ENCODE measurements around the gene CNNM3. TPM values are rescaled to one million over a fixed set of nuclear protein-coding genes. Genes with fewer than 3 reads are reported as not detected.

The CNNM3 gene
- total and polyA plus RNA-seq, 12 donors: 6.7 to 42.4 (median 15.8) TPM

DNA sequence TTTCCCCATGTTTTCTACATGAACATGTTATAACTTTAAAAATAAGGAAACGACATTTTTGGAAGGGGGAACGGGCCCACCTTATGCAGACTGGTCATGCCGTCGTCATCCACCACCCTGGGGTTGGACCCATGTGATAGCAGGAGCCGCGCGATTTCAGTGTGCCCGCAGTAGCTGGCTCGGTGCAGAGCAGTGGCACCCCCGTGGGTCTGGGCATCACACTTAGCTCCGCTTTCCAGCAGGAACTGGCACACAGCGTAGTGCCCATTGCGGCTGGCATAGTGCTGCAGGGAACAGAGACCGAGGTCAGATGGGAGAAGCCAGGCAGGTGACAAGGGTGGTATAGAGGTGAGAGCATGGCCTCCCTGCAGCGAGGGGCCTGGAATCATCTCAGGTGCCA is 37.3 kb downstream of the CNNM3 start:
- TF ChIP-seq, protein P1, sequence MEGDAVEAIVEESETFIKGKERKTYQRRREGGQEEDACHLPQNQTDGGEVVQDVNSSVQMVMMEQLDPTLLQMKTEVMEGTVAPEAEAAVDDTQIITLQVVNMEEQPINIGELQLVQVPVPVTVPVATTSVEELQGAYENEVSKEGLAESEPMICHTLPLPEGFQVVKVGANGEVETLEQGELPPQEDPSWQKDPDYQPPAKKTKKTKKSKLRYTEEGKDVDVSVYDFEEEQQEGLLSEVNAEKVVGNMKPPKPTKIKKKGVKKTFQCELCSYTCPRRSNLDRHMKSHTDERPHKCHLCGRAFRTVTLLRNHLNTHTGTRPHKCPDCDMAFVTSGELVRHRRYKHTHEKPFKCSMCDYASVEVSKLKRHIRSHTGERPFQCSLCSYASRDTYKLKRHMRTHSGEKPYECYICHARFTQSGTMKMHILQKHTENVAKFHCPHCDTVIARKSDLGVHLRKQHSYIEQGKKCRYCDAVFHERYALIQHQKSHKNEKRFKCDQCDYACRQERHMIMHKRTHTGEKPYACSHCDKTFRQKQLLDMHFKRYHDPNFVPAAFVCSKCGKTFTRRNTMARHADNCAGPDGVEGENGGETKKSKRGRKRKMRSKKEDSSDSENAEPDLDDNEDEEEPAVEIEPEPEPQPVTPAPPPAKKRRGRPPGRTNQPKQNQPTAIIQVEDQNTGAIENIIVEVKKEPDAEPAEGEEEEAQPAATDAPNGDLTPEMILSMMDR (IDR thresholded peaks at IDR 0.05): no peak
- TF ChIP-seq POLR2A (IDR thresholded peaks at IDR 0.05): no peak
- WGBS, 4 donors: 94 to 97% (median 95%) methylated on average over 12 to 15 of the region's 15 CpGs
- Histone ChIP-seq H3K27me3 (no peaks in the 10 kb centered on the region), H3K4me3 (no peak overlapping the region), H3K4me1 (replicated peaks in 1 of 2) (peaks cover 17% of the 10 kb centered on the region in 2 donors), H3K27ac (no peak overlapping the region), H3K9me3 (replicated peaks in 1 of 3) (no peaks in the 10 kb centered on the region), H3K36me3 (replicated peaks in 1 of 2) (peaks cover 0 to 40% of the 10 kb centered on the region in 2 donors)
- DNase-seq: no peak
- intact Hi-C loops (cut with DNase I): no loop called here

DNA sequence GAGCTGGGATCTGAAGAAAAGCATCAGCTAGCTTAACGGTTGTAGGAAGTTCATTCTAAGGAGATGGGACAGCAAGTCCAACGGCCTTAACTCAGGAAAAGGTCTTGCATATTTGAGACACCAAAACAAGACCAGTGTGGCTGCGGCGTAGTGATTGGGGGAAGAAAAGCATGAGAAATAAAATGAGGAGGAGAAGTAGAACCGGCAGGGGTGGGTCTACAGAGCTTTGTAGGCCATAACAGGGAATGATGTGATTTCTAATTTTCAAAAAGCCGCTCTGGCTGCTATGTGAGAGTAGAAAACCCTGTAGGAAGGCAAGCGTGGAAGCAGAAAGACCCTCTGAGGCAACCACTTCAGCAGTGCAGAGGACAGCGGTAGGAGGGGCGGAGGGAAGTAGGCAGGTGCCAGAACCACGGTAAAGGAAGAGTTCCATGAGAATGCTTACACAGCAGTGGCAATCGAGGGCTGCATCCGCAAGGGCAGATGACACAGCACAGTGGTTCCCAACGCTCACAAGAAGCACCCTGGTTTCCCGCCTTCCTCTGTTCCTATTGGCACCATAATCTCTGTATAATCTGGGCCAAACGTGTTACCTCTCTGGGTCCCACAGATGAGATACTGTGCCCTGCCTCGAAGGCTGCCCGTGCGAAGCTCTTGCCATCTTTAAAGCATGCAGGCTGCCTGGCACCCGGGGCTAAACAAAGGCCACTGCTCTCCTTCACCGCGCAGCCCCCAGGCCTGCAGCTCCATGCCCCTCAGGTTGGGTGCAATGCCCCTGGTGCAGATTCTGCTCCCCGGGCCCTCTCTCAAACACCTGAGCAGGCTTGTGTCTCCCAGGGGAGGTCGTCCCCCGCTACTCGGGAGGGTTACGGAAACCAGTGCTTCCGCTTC is 41.0 kb downstream of the CNNM3 start:
- Histone ChIP-seq H3K36me3 (replicated peaks in 1 of 2) (peaks cover 0 to 40% of the 10 kb centered on the region in 2 donors), H3K27me3 (no peaks in the 10 kb centered on the region), H3K27ac (peak overlapping the region; percentile 48 to 75 (median 68)), H3K9me3 (replicated peaks in 1 of 3) (no peaks in the 10 kb centered on the region), H3K4me1 (replicated peaks in 1 of 2) (peaks cover 12 to 33% of the 10 kb centered on the region in 2 donors), H3K4me3 (peak overlapping the region; percentile 28 to 81 (median 68))
- intact Hi-C loops (cut with DNase I): no loop called here
- TF ChIP-seq POLR2A (IDR thresholded peaks at IDR 0.05): no peak
- TF ChIP-seq, protein P1 (IDR thresholded peaks at IDR 0.05): peak in 1 of 6 experiments; percentile 3
- peak in 1 of 7 donors; percentile 42 for DNase-seq
- WGBS, 4 donors: 18 to 32% (median 21%) methylated on average over 15 to 27 of the region's 27 CpGs

DNA sequence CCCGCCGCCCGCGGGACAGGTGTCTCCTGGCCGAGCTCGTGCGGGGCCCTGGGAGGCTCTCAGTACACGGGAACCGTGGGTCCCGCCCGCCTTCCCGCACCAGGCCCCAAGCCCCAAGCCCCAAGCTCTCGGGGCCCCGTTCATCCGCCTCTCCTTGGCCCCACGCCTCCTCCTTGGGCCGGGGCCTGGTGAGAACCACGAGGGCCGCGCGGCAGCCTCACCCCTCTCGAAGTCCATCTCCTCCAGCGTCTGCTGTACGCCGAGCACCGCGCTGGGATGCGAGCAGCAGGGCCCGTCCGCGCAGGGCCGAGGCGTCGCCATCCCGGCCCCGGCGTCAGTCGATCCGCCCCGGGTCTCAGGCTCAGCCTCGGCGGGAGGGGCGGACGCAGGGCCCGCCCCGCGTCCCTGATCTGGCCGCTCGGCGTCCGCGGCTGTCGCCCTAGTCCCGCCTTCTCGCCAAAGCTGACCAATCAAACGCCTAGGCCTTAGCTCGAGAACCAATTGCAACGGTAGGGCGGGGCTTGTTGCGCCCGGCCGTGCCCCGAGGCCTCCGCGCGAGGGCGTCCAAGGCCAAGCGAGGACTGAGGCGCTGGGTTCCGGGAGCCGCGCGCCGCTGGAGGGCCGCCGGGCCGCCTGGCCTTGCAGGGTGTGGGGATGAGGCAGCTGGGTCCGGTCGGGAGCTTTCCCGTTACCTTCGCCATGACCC is 41.8 kb downstream of the CNNM3 start, which contains the start of gene ANKRD39:
ANKRD39 (minus strand) TSS at position 350 of the 706 bp plus-strand sequence; CDS start at position 321, 29 bp downstream.
- Histone ChIP-seq H3K36me3 (replicated peaks in 1 of 2) (peaks cover 0 to 43% of the 10 kb centered on the region in 2 donors), H3K27me3 (no peaks in the 10 kb centered on the region), H3K27ac (peak within 1 kb of the TSS; percentile 48 to 75 (median 68)), H3K4me1 (replicated peaks in 1 of 2) (peaks cover 12 to 33% of the 10 kb centered on the region in 2 donors), H3K9me3 (replicated peaks in 1 of 3) (no peaks in the 10 kb centered on the region), H3K4me3 (peak within 1 kb of the TSS; percentile 28 to 81 (median 68))
- TF ChIP-seq POLR2A (IDR thresholded peaks at IDR 0.05): peak; percentile 77 to 84
- TF ChIP-seq, protein P1 (IDR thresholded peaks at IDR 0.05): peak; percentile 16 to 90 (median 66)
- peak; percentile 98 to 99 (median 99) for DNase-seq
- WGBS, 4 donors: 0% methylated on average over 14 to 81 of the region's 81 CpGs
- intact Hi-C loops (cut with DNase I): no loop called here

DNA sequence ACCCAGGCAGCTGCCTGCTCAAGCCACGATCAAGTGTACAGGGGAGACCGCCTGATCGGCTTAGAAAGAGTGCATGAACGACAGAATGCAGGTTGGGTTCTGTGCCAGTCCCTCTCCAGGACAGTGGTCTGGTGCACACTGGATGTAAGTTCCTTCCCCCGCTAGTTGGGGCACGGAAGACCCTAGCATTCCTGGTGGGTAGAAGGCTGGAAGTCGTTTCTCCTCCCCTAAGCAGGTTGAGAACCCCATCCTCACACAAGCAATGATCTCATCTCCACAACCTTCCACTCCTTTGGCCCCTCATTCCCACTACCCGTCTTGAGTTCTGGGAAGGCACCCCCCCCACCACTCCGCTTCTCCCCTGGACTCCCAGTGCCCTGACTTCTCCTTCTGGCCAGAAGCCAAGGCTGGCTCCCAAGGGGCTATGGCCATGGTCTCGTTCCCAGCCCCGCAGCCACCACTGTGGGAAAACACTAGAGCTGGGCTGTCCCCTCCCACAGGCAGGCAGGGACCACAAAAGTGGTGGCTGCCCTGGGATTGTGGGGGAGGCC is 43.1 kb downstream of the CNNM3 start:
- peaks cover 0 to 43% of the 10 kb centered on the region in 2 donors for H3K36me3 ChIP-seq (replicated peaks in 1 of 2)
- no peak for TF ChIP-seq POLR2A (IDR thresholded peaks at IDR 0.05)
- TF ChIP-seq, protein P1 (IDR thresholded peaks at IDR 0.05): no peak
- H3K27ac ChIP-seq: peak overlapping the region in 4 of 5 donors; percentile 53 to 75 (median 64)
- peak in 4 of 7 donors; percentile 41 to 76 (median 57) for DNase-seq
- H3K4me1 ChIP-seq (replicated peaks in 1 of 2): peaks cover 12 to 33% of the 10 kb centered on the region in 2 donors
- WGBS, 4 donors: 58 to 76% (median 62%) methylated on average over 8 to 11 of the region's 11 CpGs
- H3K9me3 ChIP-seq (replicated peaks in 1 of 3): no peaks in the 10 kb centered on the region
- H3K27me3 ChIP-seq: no peaks in the 10 kb centered on the region
- no peak overlapping the region for H3K4me3 ChIP-seq
- intact Hi-C loops (cut with DNase I): no loop called here

All from adrenal gland (tissue), 12 donors.